ENCODE measurements around the gene PTGS1.

DNA sequence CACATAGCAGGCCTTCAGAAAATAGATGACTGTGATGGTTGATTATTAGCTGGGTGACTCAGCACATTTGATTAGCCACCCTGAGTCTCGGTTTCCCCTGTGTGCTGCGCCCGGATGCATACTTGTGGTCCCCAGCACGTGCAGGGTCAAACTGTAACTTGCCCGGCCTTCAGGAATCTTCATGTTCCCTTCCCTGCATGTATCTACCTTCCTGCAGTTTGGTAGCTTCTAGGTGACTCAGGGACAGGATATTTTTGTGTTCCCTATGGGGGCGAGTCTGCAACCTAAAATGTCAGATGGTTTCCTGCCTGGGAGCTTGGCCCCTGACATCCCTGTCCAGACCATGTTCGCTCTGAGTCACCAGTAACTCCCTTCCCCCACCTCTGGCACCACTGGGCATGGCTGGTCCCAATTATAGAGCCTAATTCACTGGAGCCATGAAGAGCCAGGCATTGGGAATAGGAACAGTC lies 13.2 kb downstream of the PTGS1 start:
- TF ChIP-seq, protein P1, sequence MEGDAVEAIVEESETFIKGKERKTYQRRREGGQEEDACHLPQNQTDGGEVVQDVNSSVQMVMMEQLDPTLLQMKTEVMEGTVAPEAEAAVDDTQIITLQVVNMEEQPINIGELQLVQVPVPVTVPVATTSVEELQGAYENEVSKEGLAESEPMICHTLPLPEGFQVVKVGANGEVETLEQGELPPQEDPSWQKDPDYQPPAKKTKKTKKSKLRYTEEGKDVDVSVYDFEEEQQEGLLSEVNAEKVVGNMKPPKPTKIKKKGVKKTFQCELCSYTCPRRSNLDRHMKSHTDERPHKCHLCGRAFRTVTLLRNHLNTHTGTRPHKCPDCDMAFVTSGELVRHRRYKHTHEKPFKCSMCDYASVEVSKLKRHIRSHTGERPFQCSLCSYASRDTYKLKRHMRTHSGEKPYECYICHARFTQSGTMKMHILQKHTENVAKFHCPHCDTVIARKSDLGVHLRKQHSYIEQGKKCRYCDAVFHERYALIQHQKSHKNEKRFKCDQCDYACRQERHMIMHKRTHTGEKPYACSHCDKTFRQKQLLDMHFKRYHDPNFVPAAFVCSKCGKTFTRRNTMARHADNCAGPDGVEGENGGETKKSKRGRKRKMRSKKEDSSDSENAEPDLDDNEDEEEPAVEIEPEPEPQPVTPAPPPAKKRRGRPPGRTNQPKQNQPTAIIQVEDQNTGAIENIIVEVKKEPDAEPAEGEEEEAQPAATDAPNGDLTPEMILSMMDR (IDR thresholded peaks at IDR 0.05), result no peak
- TF ChIP-seq EZH2 (IDR thresholded peaks at IDR 0.05) (no peak), EZH2phosphoT487 (IDR thresholded peaks at IDR 0.05) (no peak)

Measured in neural progenitor cell (in vitro differentiated cells).